T47D (cell line): ENCODE measurements around the gene ZNF142.
A peak's percentile ranks its signal among the peaks of the same experiment; 100 is the strongest.

Source experiments
- DNase-seq, 2 experiments: peaks; one replicate each; pipeline versions ENCODE4 v3.0.0 to v3.0.0-alpha.2; 2011 to 2012; ENCODE audit warnings: low read depth in 1 of 2, low spot score in 1 of 2
- JUND ChIP-seq: IDR thresholded peaks from 2 replicates; pipeline ENCODE4 v1.6.1; 2012; ENCODE audit warnings: low read depth
- in situ Hi-C: cut with HindIII; loops from 2 replicates; pipeline ENCODE4 v1.10.0; 2016; ENCODE audit warnings: low sequenced_read_pairs, low pct_unique_long_range_greater_than_20kb

The ZNF142 gene

GRCh38 chr2:218642786-218643185 is 16.6 kb downstream of the ZNF142 start:
- no peak for TF ChIP-seq JUND
- in situ Hi-C loops: no loop called here
- no peak for DNase-seq

- DNase-seq: no peak
- in situ Hi-C loops: no loop called here
Observed at GRCh38 chr2:218642121-218642656, 17.2 kb downstream of the ZNF142 start.

GRCh38 chr2:218638372-218638771 is 21.1 kb downstream of the ZNF142 start:
- in situ Hi-C loops: no loop called here
- TF ChIP-seq JUND: no peak
- no peak for DNase-seq

More at GRCh38 chr2:218642121-218642656, 17.2 kb downstream of the ZNF142 start:
- no peak for TF ChIP-seq JUND

GRCh38 chr2:218635719-218636118 is 23.7 kb downstream of the ZNF142 start:
- no peak for DNase-seq
- TF ChIP-seq JUND: no peak
- in situ Hi-C loops: no loop called here

GRCh38 chr2:218631837-218632236 is 27.6 kb downstream of the ZNF142 start:
- no peak for DNase-seq
- TF ChIP-seq JUND: no peak
- in situ Hi-C loops: no loop called here

GRCh38 chr2:218627939-218628338 is 31.5 kb downstream of the ZNF142 start:
- in situ Hi-C loops: no loop called here
- no peak for DNase-seq
- TF ChIP-seq JUND: no peak

GRCh38 chr2:218626369-218626768 is 33.1 kb downstream of the ZNF142 start:
- in situ Hi-C loops: no loop called here
- no peak for DNase-seq
- TF ChIP-seq JUND: no peak

GRCh38 chr2:218623366-218623705 is 36.1 kb downstream of the ZNF142 start:
- no peak for TF ChIP-seq JUND
- no peak for DNase-seq
- in situ Hi-C loops: no loop called here

- in situ Hi-C loops: no loop called here
- TF ChIP-seq JUND: no peak
- peak in 1 of 2 experiments; percentile 20 for DNase-seq
Observed at GRCh38 chr2:218622606-218623365, 36.6 kb downstream of the ZNF142 start.

- in situ Hi-C loops: no loop called here
- no peak for DNase-seq
- TF ChIP-seq JUND: no peak
Observed at GRCh38 chr2:218621007-218621406, 38.4 kb downstream of the ZNF142 start.

GRCh38 chr2:218618102-218618860 is 41.1 kb downstream of the ZNF142 start:
- in situ Hi-C loops: no loop called here
- peak in 1 of 2 experiments; percentile 37 for DNase-seq
- no peak for TF ChIP-seq JUND

- TF ChIP-seq JUND: no peak
- in situ Hi-C loops: no loop called here
- no peak for DNase-seq
Observed at GRCh38 chr2:218615868-218616315, 43.5 kb downstream of the ZNF142 start.
